T47D (cell line): ENCODE data around the gene AUTS2.
"Not testable (repeated sequence)": the region's sequence is repeated elsewhere in the genome, so short reads cannot be mapped to it uniquely, and the experiment has no call there.

Experiments
- DNase-seq, 2 experiments: peaks; one replicate each; pipeline versions ENCODE4 v3.0.0 to v3.0.0-alpha.2; 2011 to 2012; ENCODE audit warnings: low read depth in 1 of 2, low spot score in 1 of 2
- JUND ChIP-seq: IDR thresholded peaks from 2 replicates; pipeline ENCODE4 v1.6.1; 2012; ENCODE audit warnings: low read depth
- in situ Hi-C: cut with HindIII; loops from 2 replicates; pipeline ENCODE4 v1.10.0; 2016; ENCODE audit warnings: low sequenced_read_pairs, low pct_unique_long_range_greater_than_20kb

AUTS2 gene

GRCh38 chr7:70271617-70272081, 673.4 kb downstream of the AUTS2 start:
- in situ Hi-C loops, result no loop called here
- no peak for TF ChIP-seq JUND
- DNase-seq, result no peak

DNA sequence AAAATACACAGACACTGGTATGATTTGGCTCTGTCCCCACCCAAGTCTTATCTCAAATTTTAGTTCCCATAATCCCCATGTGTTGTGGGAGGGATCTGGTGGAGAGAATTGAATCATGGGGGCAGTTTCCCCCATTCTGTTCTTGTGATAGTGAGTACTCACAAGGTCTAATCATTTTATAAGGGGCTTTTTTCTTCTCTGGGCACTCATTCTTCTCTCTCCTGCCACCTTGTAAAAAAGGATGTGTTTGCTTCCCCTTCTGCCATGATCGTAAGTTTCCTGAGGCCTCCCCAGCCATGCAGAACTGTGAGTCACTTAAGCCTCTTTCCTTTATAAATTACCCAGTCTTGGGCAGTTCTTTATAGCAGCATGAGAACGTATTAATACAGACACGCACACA, 677.3 kb downstream of the AUTS2 start:
- in situ Hi-C loops, DNase-seq: not testable (repeated sequence)

DNA sequence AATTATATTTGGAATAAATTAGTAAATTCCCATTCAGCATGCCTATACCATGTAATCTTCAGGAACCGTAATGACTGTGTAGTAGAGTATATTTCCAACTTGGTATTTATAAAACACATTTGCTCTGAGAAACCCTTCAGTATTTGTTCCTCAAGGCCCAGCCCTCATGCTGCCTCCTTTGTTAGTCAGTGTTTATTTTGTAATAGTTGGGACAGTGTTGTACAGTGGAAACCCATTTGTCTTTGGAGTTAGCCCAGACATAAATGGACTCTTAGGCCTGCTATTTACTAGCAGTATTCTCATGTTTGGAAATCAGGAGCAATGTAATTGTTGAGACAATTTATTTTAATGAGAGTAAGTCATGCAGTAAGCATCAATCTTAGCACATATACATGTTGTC, 686.9 kb downstream of the AUTS2 start:
- TF ChIP-seq JUND, result no peak
- DNase-seq, result no peak
- in situ Hi-C loops, result no loop called here

DNA sequence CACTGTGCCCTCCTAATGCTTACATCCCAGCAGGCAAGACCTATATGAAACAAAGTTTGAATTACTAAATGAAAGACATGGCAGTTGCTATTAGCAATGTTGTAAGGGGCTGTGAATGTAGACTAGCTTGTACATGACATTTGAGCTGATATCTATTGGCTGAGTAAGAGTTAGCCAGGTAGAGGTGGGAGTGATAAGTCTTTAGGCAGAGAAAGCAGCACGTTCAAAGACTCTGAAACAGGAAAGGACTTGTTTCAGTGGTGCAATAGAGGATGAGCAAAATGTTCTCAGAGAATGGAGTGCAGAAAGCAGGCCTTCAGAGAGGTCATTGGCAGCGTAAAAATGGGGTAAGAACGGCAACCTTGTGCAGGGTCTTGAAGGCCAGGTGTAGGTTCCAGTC, 687.6 kb downstream of the AUTS2 start:
- no peak for DNase-seq
- in situ Hi-C loops, result no loop called here
- TF ChIP-seq JUND, result no peak

GRCh38 chr7:70288781-70289456, 690.6 kb downstream of the AUTS2 start:
- in situ Hi-C loops, result no loop called here
- no peak for DNase-seq
- no peak for TF ChIP-seq JUND

- in situ Hi-C loops, result no loop called here
- no peak for DNase-seq
- no peak for TF ChIP-seq JUND
These were observed 694.4 kb downstream of the AUTS2 start for GRCh38 chr7:70292716-70293115.

GRCh38 chr7:70294211-70294911, 696.1 kb downstream of the AUTS2 start:
- in situ Hi-C loops, result no loop called here
- no peak for TF ChIP-seq JUND
- no peak for DNase-seq

- in situ Hi-C loops, result no loop called here
- peak; percentile 16 to 79 for DNase-seq
- TF ChIP-seq JUND, result peak; percentile 97
These were observed 700.7 kb downstream of the AUTS2 start for GRCh38 chr7:70298780-70299471.

- TF ChIP-seq JUND, result no peak
- in situ Hi-C loops, result no loop called here
- no peak for DNase-seq
These were observed 701.2 kb downstream of the AUTS2 start for GRCh38 chr7:70299472-70299807.

DNA sequence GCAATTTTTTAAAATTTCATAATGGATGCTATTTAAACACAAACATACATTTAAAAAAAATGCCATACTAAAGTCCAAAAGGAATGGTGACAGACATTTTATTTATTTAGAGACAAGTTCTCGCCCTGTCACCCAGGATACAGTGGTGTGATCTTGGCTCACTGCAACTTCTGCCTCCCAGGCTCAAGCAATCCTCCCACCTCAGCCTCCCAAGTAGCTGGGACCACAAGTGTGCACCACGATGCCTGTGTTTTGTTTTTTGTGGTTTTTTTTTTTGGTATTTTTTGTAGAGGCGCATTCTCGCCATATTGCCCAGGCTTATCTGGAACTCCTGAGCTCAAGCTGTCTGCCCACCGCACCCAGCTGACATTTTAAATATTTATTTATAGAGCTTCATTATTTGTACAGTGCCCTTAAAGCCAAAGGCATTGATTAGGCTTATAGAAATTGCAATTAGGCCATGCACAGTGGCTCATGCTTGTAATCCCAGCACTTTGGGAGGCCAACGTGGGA, 703.5 kb downstream of the AUTS2 start:
- peak in 1 of 2 experiments; percentile 16 for DNase-seq
- TF ChIP-seq JUND, result no peak
- in situ Hi-C loops, result no loop called here

DNA sequence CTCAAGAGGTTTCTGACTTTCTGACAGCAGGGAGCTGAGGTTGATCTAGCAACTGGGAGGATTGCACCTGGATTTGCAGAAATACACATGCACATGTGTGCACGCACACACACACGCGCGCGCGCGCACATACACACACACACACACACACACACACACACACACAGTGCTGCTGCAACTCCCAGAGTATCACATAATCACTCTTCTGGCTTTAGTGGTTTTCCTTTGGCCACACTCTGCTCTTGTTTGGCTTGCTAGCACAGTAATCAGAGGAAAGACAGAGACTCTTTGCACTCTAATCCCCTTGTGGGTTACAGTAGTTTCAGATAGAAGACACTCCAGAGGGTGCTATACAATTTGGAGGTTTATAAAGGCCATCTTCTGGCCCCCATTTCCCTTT, 705.0 kb downstream of the AUTS2 start:
- in situ Hi-C loops, result no loop called here
- TF ChIP-seq JUND, result no peak
- DNase-seq, result no peak

GRCh38 chr7:70303780-70304179, 705.5 kb downstream of the AUTS2 start:
- in situ Hi-C loops, result no loop called here
- TF ChIP-seq JUND, result no peak
- no peak for DNase-seq

- in situ Hi-C loops, result no loop called here
- TF ChIP-seq JUND, result no peak
- no peak for DNase-seq
These were observed 707.9 kb downstream of the AUTS2 start for GRCh38 chr7:70306173-70306572.
